Aorta (tissue), 5 donors: ENCODE data around the gene LMNTD1. TPM values are rescaled to one million over a fixed set of nuclear protein-coding genes. Genes with fewer than 3 reads are reported as not detected.
"Not testable (repeated sequence)": the region's sequence is repeated elsewhere in the genome, so short reads cannot be mapped to it uniquely, and the experiment has no call there.

ENCODE experiments used
- ATAC-seq: fragments of 200-7000 bp; cut with Tn5 transposase; one replicate; pipeline ENCODE4 v1.9.1; 2022; ENCODE audit warnings: moderate library complexity; ENCODE audit not compliant: low FRiP score
- DNase-seq, 2 donors: peaks; one replicate each; pipeline ENCODE4 v3.0.0-alpha.2; 2020
- H3K27ac ChIP-seq, 2 donors: one replicate each; pipeline ENCODE4 v1.5.1; 2013; ENCODE audit warnings: low read length in 2 of 2, mild to moderate bottlenecking in 2 of 2, moderate library complexity in 2 of 2, control low read depth in 1 of 2, inconsistent platforms in 1 of 2, low read depth in 1 of 2
- H3K27me3 ChIP-seq, 2 donors: one replicate each; pipeline ENCODE4 v1.6.1; 2013; ENCODE audit warnings: control low read depth in 1 of 2, low read length in 1 of 2, mild to moderate bottlenecking in 1 of 2, moderate library complexity in 1 of 2; ENCODE audit not compliant: insufficient read depth in 2 of 2, control insufficient read depth in 1 of 2
- H3K36me3 ChIP-seq, 2 donors: one replicate each; pipeline ENCODE4 v1.6.1; 2013; ENCODE audit warnings: control low read depth in 1 of 2, low read length in 1 of 2, mild to moderate bottlenecking in 1 of 2; ENCODE audit not compliant: insufficient read depth in 2 of 2, control insufficient read depth in 1 of 2
- H3K4me1 ChIP-seq, 2 donors: one replicate each; pipeline ENCODE4 v1.6.1; 2013; ENCODE audit warnings: low read length in 2 of 2, control low read depth in 1 of 2, mild to moderate bottlenecking in 1 of 2, moderate library complexity in 1 of 2; ENCODE audit not compliant: insufficient read depth in 2 of 2, control insufficient read depth in 1 of 2
- H3K4me3 ChIP-seq, 2 donors: one replicate each; pipeline ENCODE4 v1.5.1; 2013; ENCODE audit warnings: low read length in 2 of 2, control low read depth in 1 of 2, mild to moderate bottlenecking in 1 of 2
- H3K9me3 ChIP-seq: one replicate; pipeline ENCODE4 v1.6.1; 2013; ENCODE audit warnings: mild to moderate bottlenecking, low read length; ENCODE audit not compliant: control insufficient read depth
- whole genome bisulfite sequencing, 2 donors: extraction: QIAGEN DNeasy Blood & Tissue Kit; methylation state at CpG; one replicate each; pipeline ENCODE4 v1.1.7; 2013; 5-methylcytosine and 5-hydroxymethylcytosine counted together
- intact Hi-C, 2 donors: fragments of 100-400 bp; cut with DNase I; formaldehyde crosslinking; loops; one replicate each; pipeline versions ENCODE4 v1.14.2 to v1.15.0; 2022
- polyA plus RNA-seq, 2 donors: library from polyadenylated mRNA; stranded (reverse); fragments of 200-250 nt; gene quantifications; one replicate each; pipeline ENCODE4 v1.2.3, GENCODE V29; 2013
- total RNA-seq, 2 donors: library from RNA; stranded (reverse); fragmentation: NEBNext Ultra II Directional; extraction: Animal tissue kit (Norgen Biotek cat#: 25700); gene quantifications; one replicate each; pipeline ENCODE4 v1.2.1, GENCODE V29; 2021
- donor health status: healthy with polysubstance abuse.
- donor health status: Bipolar disorder and iron deficiency.
- donor health status: DM: no; HTN: no; CAD: no.
- donor health status: DM: no; HTN: no; CAD: no.
- donor health status: DM: yes; HTN: yes; CAD: no.

LMNTD1 gene
- total and polyA plus RNA-seq, 4 donors = not detected

DNA sequence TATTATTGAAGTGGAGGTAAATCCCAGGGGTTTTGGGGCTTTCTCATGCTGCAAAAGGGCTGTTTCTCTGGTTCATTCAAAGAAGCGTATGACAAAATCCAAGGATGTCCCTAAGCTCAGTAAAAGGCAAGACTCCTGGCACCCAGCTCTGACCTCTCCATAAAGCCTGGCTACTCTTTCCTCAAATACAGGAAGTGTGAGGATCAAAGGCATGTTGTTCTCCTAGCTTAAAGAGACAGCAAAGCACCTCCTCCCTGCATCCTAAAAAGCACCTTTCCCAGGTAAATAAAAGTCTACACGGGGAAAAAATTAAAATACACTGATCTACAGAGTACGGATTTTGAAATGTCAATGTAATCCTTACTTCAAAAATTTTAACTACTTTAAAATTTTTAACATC lies 118.6 kb downstream of the LMNTD1 start:
- Histone ChIP-seq H3K9me3 (no peaks in the 10 kb centered on the region), H3K36me3 (no peaks in the 10 kb centered on the region), H3K4me1 (peaks cover 0 to 2% of the 10 kb centered on the region in 2 donors), H3K27ac (no peak overlapping the region), H3K4me3 (no peak overlapping the region), H3K27me3 (no peaks in the 10 kb centered on the region)
- no peak for DNase-seq
- intact Hi-C loops = loop anchor here in 1 of 2 donors (10.0 kb wide), 2 partner anchors 590 to 660 kb away; no protein-coding TSS in a partner anchor
- ATAC-seq = no peak
- 82 to 86% methylated on average over 3 of the region's 3 CpGs for WGBS, 2 donors

DNA sequence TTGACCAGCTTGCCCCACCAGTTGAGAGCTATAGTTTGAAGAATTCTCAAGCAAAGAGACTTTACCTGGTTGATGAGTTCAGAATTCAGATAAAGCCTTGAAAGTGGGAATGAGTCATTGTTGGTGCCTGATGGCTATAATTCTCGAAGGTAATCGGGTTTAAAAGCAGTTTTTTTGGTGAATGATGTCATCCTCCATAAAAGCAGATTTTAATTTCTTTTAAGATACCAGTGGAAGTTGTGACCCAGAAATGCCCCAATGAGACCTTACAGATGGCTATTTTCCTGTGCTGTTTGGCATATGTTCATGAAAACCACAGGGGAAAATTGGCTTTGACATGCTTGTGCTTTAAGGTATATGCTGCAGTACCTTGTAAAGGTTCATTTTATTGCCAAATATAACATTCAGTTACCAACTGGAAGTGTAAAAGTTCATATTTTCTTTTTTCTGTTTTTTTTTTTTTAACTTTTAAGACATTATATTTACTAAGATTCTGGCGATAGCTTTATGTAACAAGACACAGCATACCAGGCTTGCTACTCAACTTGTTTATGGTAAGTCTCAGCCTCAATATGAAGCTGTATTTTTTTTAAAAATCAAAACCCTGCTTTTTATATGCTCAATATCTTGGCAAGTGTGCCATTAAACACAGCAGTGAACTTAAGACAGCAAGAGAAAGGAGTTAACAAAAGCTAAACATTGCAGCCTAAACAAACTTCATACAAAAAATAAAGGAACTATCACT lies 119.3 kb downstream of the LMNTD1 start:
- intact Hi-C loops = loop anchor here in 1 of 2 donors (10.0 kb wide), 2 partner anchors 591 to 661 kb away; no protein-coding TSS in a partner anchor
- no peaks in the 10 kb centered on the region for H3K9me3 ChIP-seq
- H3K27me3 ChIP-seq = no peaks in the 10 kb centered on the region
- H3K4me3 ChIP-seq = no peak overlapping the region
- H3K27ac ChIP-seq = no peak overlapping the region
- peaks cover 0 to 2% of the 10 kb centered on the region in 2 donors for H3K4me1 ChIP-seq
- WGBS, 2 donors = 8 to 9% methylated on average over 3 of the region's 3 CpGs
- no peaks in the 10 kb centered on the region for H3K36me3 ChIP-seq
- no peak for DNase-seq
- no peak for ATAC-seq

DNA sequence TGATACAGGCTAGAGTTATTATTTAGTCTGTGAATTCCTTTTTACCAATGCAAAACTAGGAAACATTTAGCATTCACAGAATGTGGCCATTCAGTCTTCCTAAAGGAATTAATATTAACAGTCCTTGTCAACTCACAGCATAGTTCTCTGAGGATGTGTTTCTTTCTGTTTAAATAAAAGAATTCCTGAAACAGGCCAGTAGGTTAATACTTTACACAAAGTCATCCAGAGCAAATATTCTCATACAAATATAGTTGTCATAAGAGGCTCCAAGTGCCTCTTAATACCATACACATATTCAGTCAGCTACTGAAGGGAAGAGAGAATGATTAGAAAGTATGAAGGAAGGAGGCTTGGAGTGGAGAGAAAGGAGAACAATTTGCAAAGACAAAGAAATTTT lies 120.1 kb downstream of the LMNTD1 start:
- intact Hi-C loops = loop anchor here in 1 of 2 donors (10.0 kb wide), 2 partner anchors 592 to 662 kb away; no protein-coding TSS in a partner anchor
- Histone ChIP-seq H3K27ac (no peak overlapping the region), H3K9me3 (no peaks in the 10 kb centered on the region), H3K36me3 (no peaks in the 10 kb centered on the region), H3K27me3 (no peaks in the 10 kb centered on the region), H3K4me1 (peaks cover 0 to 2% of the 10 kb centered on the region in 2 donors), H3K4me3 (no peak overlapping the region)
- no peak for DNase-seq
- no peak for ATAC-seq

DNA sequence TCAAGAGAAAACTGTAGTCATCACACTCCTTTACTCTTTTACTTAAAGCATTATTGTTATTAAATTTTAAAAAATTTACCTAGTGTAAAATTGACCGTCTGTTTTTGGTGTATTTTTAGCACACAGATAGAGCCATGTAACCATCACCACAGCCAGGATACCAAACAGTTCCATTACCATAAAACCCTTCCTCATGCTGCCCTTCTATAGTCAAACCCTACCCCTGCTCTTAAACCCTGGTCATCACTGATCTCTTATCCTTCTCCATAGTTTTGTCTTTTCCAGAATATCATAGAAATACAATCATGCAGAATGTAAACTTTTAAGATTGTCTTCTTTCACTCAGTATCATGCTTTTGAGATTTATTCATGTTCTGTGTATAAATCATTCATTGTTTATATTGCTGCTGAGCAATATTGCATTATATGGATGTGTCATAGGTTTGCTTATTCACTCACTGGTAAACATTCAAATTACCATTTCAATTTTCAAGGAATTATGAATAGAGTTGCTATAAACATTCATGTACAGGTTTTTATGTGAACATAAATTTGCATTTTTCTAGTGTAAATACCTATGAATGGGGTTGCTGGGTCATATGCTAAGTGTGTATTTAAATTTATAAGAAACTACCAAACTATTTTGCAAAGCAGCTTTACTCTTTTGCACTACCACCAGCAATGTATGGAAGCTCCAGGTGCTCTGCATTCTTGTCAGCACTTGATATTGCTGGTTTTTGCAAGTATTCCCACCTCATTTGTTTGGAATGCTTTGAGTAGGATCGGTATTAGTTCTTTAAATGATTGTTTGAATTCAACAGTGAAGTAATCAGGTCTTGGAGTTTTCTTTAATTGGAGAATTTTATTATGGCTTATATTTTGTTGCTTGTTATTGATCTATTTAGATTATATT lies 125.5 kb downstream of the LMNTD1 start:
- no peak for ATAC-seq
- intact Hi-C loops = no loop called here
- no peak for DNase-seq
- Histone ChIP-seq H3K4me1 (no peaks in the 10 kb centered on the region), H3K27me3 (no peaks in the 10 kb centered on the region), H3K9me3 (no peaks in the 10 kb centered on the region), H3K4me3 (no peak overlapping the region), H3K27ac (no peak overlapping the region), H3K36me3 (no peaks in the 10 kb centered on the region)
- WGBS, 2 donors = 55 to 60% methylated on average over 2 of the region's 2 CpGs

DNA sequence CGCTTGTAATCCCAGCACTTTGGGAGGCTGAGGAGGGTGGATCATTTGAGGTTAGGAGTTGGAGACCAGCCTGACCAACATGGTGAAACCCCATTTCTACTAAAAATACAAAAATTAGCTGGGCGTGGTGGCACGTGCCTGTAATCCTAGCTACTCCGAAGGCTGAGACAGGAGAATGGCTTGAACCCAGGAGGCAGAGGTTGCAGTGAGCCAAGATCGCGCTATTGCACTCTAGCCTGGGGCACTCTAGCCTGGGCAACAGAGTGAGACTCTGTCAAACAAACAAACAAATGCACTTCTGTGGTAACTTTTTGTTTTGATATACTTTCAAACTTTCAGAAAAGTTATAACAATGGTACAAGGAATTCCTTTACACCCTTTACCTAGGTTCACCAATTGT lies 126.3 kb downstream of the LMNTD1 start:
- H3K27me3 ChIP-seq, intact Hi-C loops, H3K36me3 ChIP-seq, DNase-seq, H3K27ac ChIP-seq, ATAC-seq, H3K9me3 ChIP-seq, H3K4me1 ChIP-seq, H3K4me3 ChIP-seq: not testable (repeated sequence)
- WGBS, 2 donors = 96 to 98% methylated on average over 6 of the region's 6 CpGs
